ENCODE data around the gene BRSK2.

- TF ChIP-seq TEAD4 (IDR thresholded peaks at IDR 0.05; ENCODE audit: low read length) (no peak), TEAD4 (CRISPR knock-in tag; IDR thresholded peaks at IDR 0.05; ENCODE audit: borderline replicate concordance) (no peak), EP300 (IDR thresholded peaks at IDR 0.05; ENCODE audit: low read length) (no peak), HLTF (IDR thresholded peaks at IDR 0.05) (no peak), POLR2A (conservative IDR thresholded peaks at IDR 0.05) (no peak), CBX5 (IDR thresholded peaks at IDR 0.05; ENCODE audit: borderline replicate concordance, low read depth) (no peak), NFIC (IDR thresholded peaks at IDR 0.05) (no peak)
- TF ChIP-seq, protein P1, sequence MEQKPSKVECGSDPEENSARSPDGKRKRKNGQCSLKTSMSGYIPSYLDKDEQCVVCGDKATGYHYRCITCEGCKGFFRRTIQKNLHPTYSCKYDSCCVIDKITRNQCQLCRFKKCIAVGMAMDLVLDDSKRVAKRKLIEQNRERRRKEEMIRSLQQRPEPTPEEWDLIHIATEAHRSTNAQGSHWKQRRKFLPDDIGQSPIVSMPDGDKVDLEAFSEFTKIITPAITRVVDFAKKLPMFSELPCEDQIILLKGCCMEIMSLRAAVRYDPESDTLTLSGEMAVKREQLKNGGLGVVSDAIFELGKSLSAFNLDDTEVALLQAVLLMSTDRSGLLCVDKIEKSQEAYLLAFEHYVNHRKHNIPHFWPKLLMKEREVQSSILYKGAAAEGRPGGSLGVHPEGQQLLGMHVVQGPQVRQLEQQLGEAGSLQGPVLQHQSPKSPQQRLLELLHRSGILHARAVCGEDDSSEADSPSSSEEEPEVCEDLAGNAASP (IDR thresholded peaks at IDR 0.05), result no peak
- TF ChIP-seq, protein P2, sequence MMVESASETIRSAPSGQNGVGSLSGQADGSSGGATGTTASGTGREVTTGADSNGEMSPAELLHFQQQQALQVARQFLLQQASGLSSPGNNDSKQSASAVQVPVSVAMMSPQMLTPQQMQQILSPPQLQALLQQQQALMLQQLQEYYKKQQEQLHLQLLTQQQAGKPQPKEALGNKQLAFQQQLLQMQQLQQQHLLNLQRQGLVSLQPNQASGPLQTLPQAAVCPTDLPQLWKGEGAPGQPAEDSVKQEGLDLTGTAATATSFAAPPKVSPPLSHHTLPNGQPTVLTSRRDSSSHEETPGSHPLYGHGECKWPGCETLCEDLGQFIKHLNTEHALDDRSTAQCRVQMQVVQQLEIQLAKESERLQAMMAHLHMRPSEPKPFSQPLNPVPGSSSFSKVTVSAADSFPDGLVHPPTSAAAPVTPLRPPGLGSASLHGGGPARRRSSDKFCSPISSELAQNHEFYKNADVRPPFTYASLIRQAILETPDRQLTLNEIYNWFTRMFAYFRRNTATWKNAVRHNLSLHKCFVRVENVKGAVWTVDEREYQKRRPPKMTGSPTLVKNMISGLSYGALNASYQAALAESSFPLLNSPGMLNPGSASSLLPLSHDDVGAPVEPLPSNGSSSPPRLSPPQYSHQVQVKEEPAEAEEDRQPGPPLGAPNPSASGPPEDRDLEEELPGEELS (CRISPR knock-in tag; IDR thresholded peaks at IDR 0.05; ENCODE audit: borderline replicate concordance), result no peak
- TF ChIP-seq, protein P3, sequence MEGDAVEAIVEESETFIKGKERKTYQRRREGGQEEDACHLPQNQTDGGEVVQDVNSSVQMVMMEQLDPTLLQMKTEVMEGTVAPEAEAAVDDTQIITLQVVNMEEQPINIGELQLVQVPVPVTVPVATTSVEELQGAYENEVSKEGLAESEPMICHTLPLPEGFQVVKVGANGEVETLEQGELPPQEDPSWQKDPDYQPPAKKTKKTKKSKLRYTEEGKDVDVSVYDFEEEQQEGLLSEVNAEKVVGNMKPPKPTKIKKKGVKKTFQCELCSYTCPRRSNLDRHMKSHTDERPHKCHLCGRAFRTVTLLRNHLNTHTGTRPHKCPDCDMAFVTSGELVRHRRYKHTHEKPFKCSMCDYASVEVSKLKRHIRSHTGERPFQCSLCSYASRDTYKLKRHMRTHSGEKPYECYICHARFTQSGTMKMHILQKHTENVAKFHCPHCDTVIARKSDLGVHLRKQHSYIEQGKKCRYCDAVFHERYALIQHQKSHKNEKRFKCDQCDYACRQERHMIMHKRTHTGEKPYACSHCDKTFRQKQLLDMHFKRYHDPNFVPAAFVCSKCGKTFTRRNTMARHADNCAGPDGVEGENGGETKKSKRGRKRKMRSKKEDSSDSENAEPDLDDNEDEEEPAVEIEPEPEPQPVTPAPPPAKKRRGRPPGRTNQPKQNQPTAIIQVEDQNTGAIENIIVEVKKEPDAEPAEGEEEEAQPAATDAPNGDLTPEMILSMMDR (IDR thresholded peaks at IDR 0.05 in 2 of 3, conservative IDR thresholded peaks at IDR 0.05 in 1 of 3; ENCODE audit: insufficient read depth in 2 of 3, low read depth in 1 of 3, low read length in 3 of 3), result no peak
Observed at GRCh38 chr11:1369371-1370005, 20.2 kb upstream of the BRSK2 start.

Data from K562 (cell line).